NB4 (cell line): ENCODE results near the gene SPACA5.

Experiments used
- MAX ChIP-seq: IDR thresholded peaks from 2 replicates; pipeline ENCODE4 v1.6.1; 2011; ENCODE audit warnings: low read depth, low read length
- MYC ChIP-seq: IDR thresholded peaks from 2 replicates; pipeline ENCODE4 v1.6.1; 2011; ENCODE audit warnings: low read depth, low read length
- TF ChIP-seq, protein P1 (sequence below): IDR thresholded peaks from one replicate; pipeline ENCODE4 v1.5.1; 2012; ENCODE audit warnings: low read depth, low read length

DNA sequence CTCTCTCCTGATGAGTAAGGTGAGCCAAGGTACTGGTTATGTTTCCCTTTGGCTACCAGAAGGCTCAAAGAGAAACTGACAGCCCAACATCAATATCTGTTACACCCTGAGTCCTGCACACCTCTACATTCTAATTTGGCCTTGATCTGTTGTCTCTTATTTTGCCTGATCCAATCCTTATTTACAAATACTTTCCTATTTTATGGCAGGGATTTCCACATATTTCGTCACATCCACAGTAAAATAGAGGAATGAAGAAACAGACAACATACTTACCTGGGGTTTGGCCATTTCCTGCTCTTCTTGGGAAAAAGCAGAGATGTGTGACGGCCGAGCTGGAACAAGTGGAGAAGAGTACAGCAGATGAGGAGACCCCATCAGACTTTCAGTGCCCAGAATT is 4.5 kb upstream of the SPACA5 start:
- no peak for TF ChIP-seq MAX
- TF ChIP-seq, protein P1, sequence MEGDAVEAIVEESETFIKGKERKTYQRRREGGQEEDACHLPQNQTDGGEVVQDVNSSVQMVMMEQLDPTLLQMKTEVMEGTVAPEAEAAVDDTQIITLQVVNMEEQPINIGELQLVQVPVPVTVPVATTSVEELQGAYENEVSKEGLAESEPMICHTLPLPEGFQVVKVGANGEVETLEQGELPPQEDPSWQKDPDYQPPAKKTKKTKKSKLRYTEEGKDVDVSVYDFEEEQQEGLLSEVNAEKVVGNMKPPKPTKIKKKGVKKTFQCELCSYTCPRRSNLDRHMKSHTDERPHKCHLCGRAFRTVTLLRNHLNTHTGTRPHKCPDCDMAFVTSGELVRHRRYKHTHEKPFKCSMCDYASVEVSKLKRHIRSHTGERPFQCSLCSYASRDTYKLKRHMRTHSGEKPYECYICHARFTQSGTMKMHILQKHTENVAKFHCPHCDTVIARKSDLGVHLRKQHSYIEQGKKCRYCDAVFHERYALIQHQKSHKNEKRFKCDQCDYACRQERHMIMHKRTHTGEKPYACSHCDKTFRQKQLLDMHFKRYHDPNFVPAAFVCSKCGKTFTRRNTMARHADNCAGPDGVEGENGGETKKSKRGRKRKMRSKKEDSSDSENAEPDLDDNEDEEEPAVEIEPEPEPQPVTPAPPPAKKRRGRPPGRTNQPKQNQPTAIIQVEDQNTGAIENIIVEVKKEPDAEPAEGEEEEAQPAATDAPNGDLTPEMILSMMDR = no peak
- TF ChIP-seq MYC = no peak
